GM12878 (cell line): Measurements from ENCODE around the gene LTBP3. TPM values are rescaled to one million over a fixed set of nuclear protein-coding genes. Genes with fewer than 3 reads are reported as not detected.

ENCODE experiments used
- ATF2 ChIP-seq: IDR thresholded peaks from 2 replicates; pipeline ENCODE4 v1.6.1; 2012; ENCODE audit warnings: low read length, inconsistent platforms
- CEBPB ChIP-seq, 2 experiments: fragments of 150-350 bp in 1 of 2; IDR thresholded peaks; 2 replicates each; pipeline ENCODE4 v1.6.1; 2012 to 2014; ENCODE audit warnings: low read depth in 2 of 2, low read length in 2 of 2, borderline replicate concordance in 1 of 2, inconsistent platforms in 1 of 2
- ESRRA ChIP-seq: IDR thresholded peaks from 2 replicates; pipeline ENCODE4 v1.6.1; 2012; ENCODE audit warnings: mild to moderate bottlenecking, low read length, improper control_type of control experiment
- FOXM1 ChIP-seq: IDR thresholded peaks from 2 replicates; pipeline ENCODE4 v1.6.1; 2012; ENCODE audit warnings: low read depth, mild to moderate bottlenecking, inconsistent platforms, low read length, moderate library complexity
- KAT2A ChIP-seq: conservative IDR thresholded peaks from 2 replicates; pipeline ENCODE4 v1.6.1; 2011; ENCODE audit warnings: low read depth, low read length; ENCODE audit not compliant: control insufficient read depth
- KDM1A ChIP-seq: fragments of 200-600 bp; sonication (generic); IDR thresholded peaks from 2 replicates; pipeline ENCODE4 v1.6.1; 2016; ENCODE audit warnings: borderline replicate concordance
- NBN ChIP-seq: fragments of 450-650 bp; IDR thresholded peaks from 2 replicates; pipeline ENCODE4 v1.6.1; 2016
- NFYA ChIP-seq: IDR thresholded peaks from 2 replicates; pipeline ENCODE4 v1.6.1; 2011; ENCODE audit warnings: low read depth, mild to moderate bottlenecking, low read length, improper control_type of control experiment, borderline replicate concordance
- SMARCA5 ChIP-seq: fragments of 450-650 bp; IDR thresholded peaks from 2 replicates; pipeline ENCODE4 v1.6.1; 2017; ENCODE audit warnings: mild to moderate bottlenecking
- SP1 ChIP-seq: IDR thresholded peaks from one replicate; pipeline ENCODE4 v1.6.1; 2011; ENCODE audit warnings: low read depth, low read length
- SREBF1 ChIP-seq: IDR thresholded peaks from 2 replicates; pipeline ENCODE4 v1.6.1; 2012; ENCODE audit warnings: mild to moderate bottlenecking, low read length
- STAT1 ChIP-seq: fragments of 450-650 bp; conservative IDR thresholded peaks from 2 replicates; pipeline ENCODE4 v1.6.1; 2014; ENCODE audit warnings: antibody characterized with exemption, mild to moderate bottlenecking
- TARDBP ChIP-seq: IDR thresholded peaks from 2 replicates; pipeline ENCODE4 v1.6.1; 2016; ENCODE audit warnings: borderline replicate concordance
- WRNIP1 ChIP-seq: IDR thresholded peaks from 2 replicates; pipeline ENCODE4 v1.6.1; 2011; ENCODE audit warnings: low read depth, low read length, improper control_type of control experiment, borderline replicate concordance
- ZBTB11 ChIP-seq: fragments of 450-650 bp; formaldehyde crosslinking; IDR thresholded peaks from 2 replicates; pipeline ENCODE4 v1.5.0; 2022; ENCODE audit warnings: mild to moderate bottlenecking, missing genetic modification characterization
- ZNF687 ChIP-seq: fragments of 450-650 bp; IDR thresholded peaks from 2 replicates; pipeline ENCODE4 v1.6.1; 2017; ENCODE audit warnings: mild to moderate bottlenecking, moderate library complexity
- ZSCAN29 ChIP-seq: fragments of 450-650 bp; IDR thresholded peaks from 2 replicates; pipeline ENCODE4 v1.6.1; 2017; ENCODE audit warnings: mild to moderate bottlenecking, moderate library complexity
- polyA plus RNA-seq, 11 experiments: library from polyadenylated mRNA; depleted of rRNA in 4 of 11; unstranded in 6 of 11; stranded (reverse) in 5 of 11; fragments of >200 nt; fragmentation: Nextera tagmentation in 4 of 11; fragmentation: Illumina TruSeq in 1 of 11; extraction: Ambion mirVana in 4 of 11; extraction: Trizol in 1 of 11; gene quantifications; 1 replicate in 1 of 11; 2 replicates in 10 of 11; pipeline versions ENCODE4 v1.2.1 to v1.2.3, GENCODE V29; 2011 to 2016; ENCODE audit warnings: inconsistent platforms in 2 of 11, missing spikeins in 2 of 11, low read depth in 1 of 11
- total RNA-seq, 4 experiments: library from RNA; depleted of rRNA in 3 of 4; stranded (reverse); fragments of >200 nt in 3 of 4; fragmentation: Illumina TruSeq in 1 of 4; extraction: Trizol in 1 of 4; gene quantifications; 2 replicates each; pipeline versions ENCODE4 v1.2.1 to v1.2.3, GENCODE V29; 2013 to 2021
- TF ChIP-seq, protein P1 (sequence below): IDR thresholded peaks from 2 replicates; pipeline ENCODE4 v1.6.1; 2011; ENCODE audit warnings: mild to moderate bottlenecking, low read depth, low read length, moderate library complexity; ENCODE audit not compliant: insufficient replicate concordance
- TF ChIP-seq, protein P2 (sequence below): IDR thresholded peaks from 2 replicates; pipeline ENCODE4 v1.6.1; 2012; ENCODE audit warnings: low read depth, low read length, improper control_type of control experiment

Gene LTBP3
- total and polyA plus RNA-seq, 10 of the 15 experiments (the other 5 are each of a cell fraction or from before 2014, with no cell fraction given) = 2.2 to 12.2 (median 6.2) TPM; not detected in 2

DNA sequence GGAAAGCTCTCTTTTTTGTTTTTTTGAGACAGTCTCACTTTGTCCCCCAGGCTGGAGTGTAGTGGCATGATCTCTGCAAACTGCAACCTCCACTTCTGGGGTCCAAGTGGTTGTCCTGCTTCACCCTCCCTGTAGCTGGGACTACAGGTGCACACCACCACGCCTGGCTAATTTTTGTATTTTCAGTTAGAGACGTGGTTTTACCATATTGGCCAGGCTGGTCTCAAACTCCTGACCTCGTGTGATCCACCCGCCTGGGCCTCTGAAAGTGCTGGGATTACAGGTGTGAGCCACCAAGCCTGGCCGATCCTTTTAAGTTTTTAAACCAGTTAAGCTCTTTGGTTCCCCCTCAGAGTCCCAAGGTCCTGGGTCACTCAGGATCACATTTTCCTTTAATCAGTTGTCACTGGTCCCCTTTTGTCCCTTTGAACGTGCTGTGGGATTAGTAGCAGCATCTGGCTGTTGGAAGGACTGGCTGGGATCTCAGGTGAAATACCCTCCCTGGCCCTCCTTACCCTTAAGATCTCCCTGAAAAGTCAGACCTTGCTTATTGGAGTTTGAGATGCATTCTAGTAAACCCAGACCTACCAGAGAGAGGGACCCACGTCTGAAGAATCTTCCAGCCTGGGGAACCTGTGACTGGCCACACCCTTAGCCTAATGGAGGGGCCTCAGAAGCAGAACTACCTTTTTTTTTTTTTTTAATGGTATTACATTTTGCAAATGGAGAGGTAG lies 51.2 kb downstream of the LTBP3 start (continued):
- TF ChIP-seq WRNIP1 = no peak
- no peak for TF ChIP-seq NFYA
- 0 out of 2 replicates have a peak, but pooled peaks have one; percentile 55 for TF ChIP-seq ZSCAN29
- no peak for TF ChIP-seq STAT1
- TF ChIP-seq, protein P1, sequence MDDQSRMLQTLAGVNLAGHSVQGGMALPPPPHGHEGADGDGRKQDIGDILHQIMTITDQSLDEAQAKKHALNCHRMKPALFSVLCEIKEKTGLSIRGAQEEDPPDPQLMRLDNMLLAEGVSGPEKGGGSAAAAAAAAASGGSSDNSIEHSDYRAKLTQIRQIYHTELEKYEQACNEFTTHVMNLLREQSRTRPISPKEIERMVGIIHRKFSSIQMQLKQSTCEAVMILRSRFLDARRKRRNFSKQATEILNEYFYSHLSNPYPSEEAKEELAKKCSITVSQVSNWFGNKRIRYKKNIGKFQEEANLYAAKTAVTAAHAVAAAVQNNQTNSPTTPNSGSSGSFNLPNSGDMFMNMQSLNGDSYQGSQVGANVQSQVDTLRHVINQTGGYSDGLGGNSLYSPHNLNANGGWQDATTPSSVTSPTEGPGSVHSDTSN = peak; percentile 85
- no peak for TF ChIP-seq SMARCA5
- peak; percentile 83 for TF ChIP-seq TARDBP
- peak; percentile 97 for TF ChIP-seq ATF2
- TF ChIP-seq CEBPB (IDR thresholded peaks at IDR 0.05; ENCODE audit: borderline replicate concordance in 1 of 2, low read depth in 2 of 2, low read length in 2 of 2) = no peak
- peak; percentile 79 for TF ChIP-seq FOXM1
- TF ChIP-seq NBN = peak; percentile 81; the same call in 1 of the 2 replicates
- no peak for TF ChIP-seq KDM1A
- TF ChIP-seq, protein P2, sequence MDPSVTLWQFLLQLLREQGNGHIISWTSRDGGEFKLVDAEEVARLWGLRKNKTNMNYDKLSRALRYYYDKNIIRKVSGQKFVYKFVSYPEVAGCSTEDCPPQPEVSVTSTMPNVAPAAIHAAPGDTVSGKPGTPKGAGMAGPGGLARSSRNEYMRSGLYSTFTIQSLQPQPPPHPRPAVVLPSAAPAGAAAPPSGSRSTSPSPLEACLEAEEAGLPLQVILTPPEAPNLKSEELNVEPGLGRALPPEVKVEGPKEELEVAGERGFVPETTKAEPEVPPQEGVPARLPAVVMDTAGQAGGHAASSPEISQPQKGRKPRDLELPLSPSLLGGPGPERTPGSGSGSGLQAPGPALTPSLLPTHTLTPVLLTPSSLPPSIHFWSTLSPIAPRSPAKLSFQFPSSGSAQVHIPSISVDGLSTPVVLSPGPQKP = no peak
- 0 out of 2 replicates have a peak, but pooled peaks have one; percentile 37 for TF ChIP-seq SREBF1
- TF ChIP-seq ESRRA = peak; percentile 69; the same call in 1 of the 2 replicates
- no peak for TF ChIP-seq KAT2A
- TF ChIP-seq ZNF687 = peak; percentile 66
- TF ChIP-seq SP1 = peak; percentile 5
- TF ChIP-seq ZBTB11 (CRISPR knock-in tag) = peak; percentile 64
